HG02798 (cell line): ENCODE measurements around the gene RRAS2.
"Not testable (repeated sequence)": the region's sequence is repeated elsewhere in the genome, so short reads cannot be mapped to it uniquely, and the experiment has no call there.

ENCODE experiments used
- ATAC-seq: cut with Tn5 transposase; IDR thresholded peaks from one replicate; pipeline ENCODE4 v1.9.1; 2021; ENCODE audit warnings: mild to moderate bottlenecking; ENCODE audit not compliant: unreplicated experiment, poor library complexity

The RRAS2 gene

DNA sequence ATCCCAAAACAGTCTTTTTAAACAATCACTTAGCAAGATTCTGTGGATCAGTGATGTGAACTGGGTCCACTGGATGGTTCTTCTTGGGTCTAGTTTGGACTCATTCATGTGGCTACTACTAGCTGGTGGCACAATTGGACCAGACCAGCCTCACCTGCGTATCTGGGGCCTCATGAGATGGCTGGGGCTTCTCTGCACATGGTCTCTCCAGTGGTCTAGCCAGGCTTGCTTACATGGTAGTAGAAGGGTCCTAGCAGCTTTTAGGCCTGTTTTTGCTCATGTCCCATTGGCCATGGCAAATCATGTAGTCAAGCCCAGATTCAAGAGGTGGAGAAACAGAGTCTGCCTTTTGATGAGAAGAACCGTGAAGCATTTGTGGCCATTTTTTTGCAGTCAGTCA is 94.0 kb downstream of the RRAS2 start:
- ATAC-seq = no peak

DNA sequence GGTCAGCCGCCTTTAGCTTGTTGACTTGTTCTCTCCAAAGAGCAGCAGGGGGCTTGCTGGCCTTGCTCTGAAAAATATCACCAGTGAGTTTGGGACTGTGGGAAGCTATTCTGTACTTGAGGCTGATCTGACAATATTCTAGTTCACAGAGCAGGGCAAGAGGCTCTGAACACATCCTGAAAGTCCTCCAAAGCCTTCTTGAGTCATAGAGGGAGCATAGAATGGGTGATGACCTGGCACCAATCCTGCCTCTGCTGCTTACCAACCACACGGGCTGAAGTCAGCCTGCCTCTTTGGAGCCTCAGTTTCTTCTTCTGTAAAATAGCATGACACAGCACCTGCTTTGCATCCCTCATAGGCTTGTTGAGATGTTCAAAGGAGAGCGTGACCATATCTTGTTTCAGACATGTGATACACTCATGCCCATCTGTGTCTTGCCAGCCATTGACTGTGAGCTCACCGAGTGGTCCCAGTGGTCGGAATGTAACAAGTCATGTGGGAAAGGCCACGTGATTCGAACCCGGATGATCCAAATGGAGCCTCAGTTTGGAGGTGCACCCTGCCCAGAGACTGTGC is 96.6 kb downstream of the RRAS2 start:
- no peak for ATAC-seq

DNA sequence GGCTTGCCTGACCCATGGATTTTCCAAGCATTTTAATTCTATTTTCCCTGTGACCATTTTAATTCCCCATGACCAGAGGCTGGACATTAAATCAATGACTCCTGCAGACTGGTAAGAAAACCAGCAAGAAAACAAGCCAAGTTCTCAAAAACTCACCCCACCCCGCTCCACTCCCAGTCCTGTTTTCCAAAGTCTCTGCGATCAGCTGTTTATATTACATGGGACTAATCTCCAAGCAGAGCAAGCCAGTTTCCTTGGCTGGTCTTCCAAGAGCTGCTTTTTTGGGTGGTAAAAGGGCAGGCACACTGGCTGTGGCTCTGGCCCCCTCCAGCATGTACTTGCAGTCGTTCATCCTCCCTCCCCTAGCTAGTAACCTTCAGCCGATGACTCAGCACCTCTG is 97.9 kb downstream of the RRAS2 start:
- ATAC-seq = no peak

DNA sequence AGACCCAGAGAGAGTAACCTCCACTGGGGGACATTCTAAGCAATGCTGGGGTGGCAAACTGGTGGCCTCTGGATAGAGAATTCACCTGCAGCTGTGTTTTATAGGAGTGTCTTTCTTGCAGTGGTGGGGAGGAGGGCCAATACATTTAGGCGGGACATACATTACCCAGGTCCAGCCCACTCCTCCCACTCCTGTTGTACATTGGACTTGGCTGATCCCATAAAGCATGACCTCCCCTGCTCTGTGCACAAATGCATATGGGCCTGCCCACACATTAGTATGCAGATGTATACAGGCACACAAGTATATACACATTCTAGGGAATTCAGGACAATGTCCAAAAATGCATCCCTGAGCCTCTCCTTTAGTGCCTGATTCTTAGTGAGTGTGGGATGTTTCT is 99.1 kb downstream of the RRAS2 start:
- ATAC-seq = no peak

DNA sequence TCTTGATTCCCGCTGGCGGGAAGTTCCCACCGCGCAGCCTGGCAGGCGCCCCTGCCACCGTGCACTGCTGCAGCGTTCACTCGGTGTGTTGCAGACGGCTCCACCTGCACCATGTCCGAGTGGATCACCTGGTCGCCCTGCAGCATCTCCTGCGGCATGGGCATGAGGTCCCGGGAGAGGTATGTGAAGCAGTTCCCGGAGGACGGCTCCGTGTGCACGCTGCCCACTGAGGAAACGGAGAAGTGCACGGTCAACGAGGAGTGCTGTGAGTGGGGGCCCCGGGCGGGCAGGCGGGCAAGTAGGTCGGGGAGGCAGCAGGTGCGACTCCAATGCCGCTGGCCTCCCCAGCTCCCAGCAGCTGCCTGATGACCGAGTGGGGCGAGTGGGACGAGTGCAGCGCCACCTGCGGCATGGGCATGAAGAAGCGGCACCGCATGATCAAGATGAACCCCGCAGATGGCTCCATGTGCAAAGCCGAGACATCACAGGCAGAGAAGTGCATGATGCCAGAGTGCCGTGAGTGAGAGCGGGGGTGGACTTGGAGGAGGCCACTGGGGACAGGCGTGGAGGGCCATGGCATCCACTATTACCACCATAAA is 99.7 kb downstream of the RRAS2 start:
- ATAC-seq = no peak

DNA sequence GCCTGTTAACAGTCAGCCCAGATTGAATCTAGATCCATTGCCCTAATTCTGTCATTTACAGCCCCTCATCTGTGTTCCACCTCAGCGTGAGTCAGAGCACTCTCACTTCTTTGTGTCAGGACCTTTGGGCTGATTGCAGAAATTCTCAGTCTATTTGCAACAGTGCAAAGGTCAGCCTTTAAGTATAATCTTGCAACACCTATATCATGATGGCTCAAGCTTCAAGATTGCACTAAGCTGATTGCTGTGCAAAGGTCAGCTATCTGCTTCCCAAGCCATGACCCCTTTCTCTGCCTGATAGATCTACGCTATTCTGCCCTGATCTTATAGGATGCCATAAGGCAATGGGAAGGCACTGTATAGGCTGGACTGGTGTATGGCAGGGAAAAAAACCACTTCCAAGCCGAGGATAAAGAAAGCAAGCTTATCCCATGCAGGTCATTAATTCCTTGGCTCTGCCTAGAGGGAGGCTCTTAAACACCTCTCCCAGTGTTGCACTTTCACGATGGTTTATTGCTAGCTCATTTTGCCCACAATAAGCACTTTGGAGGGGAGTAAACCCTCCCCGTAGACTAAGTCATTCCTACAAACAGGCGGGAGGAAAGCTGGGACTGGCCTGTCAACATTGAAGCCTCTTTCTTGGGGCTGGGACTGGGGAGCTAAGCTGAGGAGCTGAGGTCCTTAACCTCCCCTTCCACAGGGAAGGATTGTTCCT is 100.6 kb downstream of the RRAS2 start:
- ATAC-seq = no peak

DNA sequence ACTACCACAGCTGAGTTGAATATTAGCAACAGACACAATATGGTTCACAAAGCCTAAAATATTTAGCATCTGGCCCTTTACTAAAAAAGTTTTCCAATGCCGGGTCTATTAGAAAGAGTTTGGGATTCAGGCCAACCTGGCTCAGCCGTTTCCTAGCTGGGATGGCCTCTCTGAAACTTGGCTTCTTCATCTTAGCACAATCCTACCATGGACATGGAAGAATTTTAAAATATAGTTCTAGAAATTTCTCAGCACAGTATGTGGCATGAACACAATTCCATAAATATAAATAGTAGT is 103.8 kb downstream of the RRAS2 start:
- ATAC-seq = no peak

DNA sequence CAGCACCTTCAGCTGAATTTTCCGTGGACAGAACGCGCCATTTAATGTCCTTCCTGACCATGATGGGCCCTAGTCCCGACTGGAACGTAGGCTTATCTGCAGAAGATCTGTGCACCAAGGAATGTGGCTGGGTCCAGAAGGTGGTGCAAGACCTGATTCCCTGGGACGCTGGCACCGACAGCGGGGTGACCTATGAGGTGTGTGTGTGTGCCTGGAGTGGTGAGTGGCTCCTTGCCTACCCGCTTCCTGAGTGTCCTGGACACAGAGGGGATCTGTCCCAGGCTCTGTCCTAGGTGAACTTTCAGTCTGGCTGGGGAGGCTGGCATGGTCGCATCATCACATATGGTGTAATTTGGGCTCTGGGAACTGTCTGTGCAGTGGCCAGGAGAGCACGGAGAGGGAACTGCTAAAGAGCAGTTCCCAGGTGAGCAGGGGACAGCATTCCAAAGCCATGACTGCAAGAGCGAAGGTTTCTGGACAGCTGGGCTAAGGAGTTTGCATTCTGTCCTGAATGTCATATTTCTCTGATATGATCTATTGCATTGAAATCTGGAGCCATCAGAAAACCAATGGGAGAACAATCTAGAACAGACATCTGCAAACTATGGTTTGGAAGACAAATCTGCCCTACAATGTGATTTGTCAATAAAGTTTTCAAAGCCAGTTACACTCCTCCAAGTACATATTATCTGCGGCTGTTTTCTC is 104.3 kb downstream of the RRAS2 start:
- ATAC-seq = no peak

DNA sequence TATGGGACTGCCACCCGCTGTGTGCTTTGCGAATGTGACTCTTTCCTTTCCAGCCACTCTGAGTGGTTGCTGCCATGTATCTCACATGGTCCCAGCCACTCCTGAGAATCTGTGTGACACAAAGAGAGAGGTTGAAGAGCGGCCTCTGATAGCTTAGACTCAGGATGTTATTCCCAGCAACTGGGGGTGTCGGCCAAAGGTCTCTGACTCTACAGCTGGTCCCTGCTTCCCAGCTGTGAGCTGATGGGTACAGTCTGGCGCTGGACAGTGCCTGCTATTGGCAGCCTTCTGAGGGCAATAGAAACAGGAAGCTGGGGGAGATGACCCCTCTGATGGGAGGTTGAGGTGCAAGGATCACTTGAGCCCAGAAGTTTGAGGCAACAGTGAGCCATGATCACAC is 105.1 kb downstream of the RRAS2 start:
- ATAC-seq = no peak

DNA sequence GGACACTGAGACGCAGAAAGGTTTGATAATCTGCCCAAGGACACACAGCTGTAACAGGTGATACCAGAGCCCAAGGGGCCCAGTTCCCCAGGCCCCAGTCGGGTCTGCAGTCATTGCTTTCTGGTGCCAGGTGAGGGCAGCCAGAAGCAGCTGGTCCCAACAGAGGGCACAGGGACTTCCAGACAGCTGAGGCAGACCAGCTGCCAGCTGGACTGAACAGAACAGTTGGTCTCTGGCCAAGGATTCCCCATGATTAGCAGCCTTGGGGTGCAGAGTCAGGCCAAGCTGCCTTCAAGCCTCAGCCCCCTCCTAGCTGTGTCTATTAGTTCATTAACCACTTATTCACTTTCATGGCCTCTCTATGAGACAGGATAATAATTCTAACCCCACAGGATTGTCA is 105.6 kb downstream of the RRAS2 start:
- ATAC-seq = no peak

DNA sequence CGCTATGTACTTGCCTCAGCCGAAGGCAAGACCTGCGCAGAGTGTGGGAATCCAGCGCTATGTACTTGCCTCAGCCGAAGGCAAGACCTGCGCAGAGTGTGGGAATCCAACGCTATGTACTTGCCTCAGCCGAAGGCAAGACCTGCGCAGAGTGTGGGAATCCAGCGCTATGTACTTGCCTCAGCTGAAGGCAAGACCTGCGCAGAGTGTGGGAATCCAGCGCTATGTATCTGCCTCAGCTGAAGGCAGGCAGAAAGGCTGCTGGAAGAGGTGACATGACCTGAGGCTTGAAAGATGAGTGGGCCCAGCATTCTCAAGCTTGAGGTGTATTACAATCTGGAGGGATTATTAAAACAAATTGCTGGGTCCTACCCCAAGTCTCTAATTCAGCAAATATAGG is 106.5 kb downstream of the RRAS2 start:
- not testable (repeated sequence) for ATAC-seq

DNA sequence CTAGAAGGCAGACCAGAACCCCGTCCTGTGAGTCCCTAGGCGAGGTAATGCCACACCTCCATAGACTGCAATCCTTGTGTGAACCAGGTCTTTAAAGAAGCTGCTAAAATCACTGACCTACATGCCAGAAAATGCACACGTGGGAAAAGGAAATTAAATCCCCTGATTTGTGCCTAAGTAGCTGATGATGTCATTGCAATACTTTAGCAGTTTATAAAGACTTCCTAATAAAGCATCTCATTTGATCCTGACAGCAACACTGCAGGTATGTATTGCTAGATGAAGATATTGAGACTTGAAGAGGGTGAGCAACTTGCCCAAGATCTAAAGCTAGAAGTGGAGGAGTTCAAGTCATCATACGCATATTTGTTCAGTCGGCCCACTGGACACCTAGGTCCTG is 107.2 kb downstream of the RRAS2 start:
- no peak for ATAC-seq

DNA sequence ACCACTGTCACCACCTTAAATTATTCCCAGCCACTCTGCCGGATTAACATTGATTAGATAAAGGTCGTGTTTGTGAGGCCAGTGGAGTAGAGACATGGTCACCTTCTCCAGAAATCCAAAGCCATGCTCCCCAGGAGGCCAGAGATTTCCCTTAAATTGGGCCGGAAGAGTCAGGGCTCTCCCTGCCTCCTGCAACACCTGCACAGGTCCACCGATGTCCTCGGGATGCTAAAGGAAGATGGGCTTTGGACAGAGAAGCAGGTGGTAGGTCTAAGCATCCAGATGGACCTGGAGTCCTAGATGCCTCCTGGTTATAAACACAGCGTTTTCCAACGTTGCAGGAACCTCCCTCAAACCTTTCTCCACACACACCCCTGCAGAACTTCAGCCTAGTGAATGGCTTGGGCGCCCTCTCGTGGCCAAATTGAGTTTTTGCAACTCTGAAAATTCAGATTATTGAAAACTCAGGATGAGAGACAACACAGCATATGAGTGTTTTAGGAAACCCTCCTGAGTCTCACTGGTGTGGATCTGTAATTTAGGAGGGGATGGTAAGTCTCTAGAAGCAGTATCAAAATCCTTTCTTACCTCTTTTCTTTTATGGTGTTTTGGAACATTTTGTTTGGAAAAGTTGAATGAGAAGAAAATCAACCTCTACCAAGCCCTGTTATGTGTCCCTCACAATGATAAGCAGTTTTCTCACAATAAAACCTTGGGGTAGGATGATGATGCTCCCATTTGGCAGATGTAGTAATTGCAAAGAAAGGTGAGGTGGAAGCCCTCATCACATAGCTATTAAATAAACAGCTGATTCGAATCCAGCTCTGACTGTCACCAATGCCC is 109.6 kb downstream of the RRAS2 start:
- peak; percentile 50 for ATAC-seq

DNA sequence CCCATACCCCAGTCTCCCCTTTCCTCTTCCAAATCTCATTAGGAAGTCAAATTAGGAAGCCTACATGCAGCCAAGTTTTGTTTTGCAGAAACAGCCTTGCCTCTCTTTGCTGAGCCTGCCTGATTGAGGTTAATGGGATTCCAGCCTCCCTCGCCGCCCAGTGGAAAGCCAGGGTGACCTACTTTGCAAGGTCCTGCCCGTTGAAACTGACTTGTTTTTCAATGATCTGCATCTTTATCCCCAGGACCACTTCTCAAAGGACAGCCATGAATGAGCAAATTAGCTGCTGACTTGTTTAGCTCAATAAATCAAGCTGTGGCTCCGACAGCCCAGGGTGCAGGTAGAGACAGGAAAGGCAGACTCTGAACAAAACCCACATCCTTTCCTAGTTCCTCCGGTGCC is 110.4 kb downstream of the RRAS2 start:
- no peak for ATAC-seq

DNA sequence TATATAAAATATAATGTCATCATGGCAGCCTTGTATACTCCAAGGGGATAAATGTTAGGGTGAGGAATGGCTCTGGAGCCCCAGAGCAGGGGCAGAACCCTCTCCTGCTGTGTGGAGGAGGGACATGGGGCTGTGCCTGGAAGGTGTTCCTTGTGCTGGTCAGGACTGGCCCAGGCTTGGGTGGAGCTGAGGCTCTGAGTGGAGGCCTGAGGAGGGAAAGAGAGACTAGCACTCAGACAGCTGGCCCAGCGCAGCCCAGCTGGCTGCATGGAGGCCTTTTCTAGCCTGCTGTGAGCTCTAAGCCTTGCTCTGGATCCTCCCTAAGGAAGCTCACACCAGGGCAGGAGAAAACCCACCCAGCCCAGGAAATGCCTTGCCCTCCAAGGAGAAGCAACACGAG is 113.5 kb downstream of the RRAS2 start:
- ATAC-seq = no peak

DNA sequence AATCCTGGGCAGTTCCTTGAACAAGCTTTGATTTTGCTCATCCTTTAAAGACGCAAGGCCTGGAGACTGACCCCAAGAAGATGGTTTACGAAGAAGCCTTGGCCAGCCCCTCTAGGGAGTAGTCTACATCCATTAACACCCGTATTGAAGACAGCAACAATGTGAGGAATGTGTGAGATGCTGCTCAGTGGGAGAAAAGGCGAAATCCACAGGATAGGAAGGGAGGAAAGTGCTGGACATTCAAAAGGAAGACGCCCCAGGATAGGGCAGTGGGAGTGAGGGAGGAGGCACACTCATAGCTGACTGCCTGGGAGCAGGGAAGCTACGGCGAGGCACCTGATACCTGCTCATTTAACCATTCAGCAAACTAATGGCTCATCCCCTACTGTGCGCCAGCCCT is 114.1 kb downstream of the RRAS2 start:
- no peak for ATAC-seq

DNA sequence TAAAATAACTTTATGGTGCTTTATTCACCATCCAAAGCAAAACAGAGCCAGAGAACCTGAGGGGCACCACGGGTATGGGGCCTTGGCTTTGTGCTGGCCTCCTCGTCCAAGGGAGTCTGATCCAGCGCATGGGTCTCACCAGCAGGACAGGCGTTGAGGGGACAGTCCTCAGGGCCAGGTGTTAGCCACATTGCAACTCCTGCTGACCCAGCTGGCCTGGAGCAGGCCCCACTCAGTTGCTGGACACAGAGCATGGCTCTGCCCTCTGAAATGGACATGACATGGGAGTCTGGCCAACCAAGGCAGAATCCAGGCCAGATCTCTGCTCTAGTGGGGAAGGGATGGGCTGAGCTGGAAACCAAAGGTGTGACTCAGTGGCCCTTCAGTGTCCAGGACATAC is 116.2 kb downstream of the RRAS2 start:
- no peak for ATAC-seq

DNA sequence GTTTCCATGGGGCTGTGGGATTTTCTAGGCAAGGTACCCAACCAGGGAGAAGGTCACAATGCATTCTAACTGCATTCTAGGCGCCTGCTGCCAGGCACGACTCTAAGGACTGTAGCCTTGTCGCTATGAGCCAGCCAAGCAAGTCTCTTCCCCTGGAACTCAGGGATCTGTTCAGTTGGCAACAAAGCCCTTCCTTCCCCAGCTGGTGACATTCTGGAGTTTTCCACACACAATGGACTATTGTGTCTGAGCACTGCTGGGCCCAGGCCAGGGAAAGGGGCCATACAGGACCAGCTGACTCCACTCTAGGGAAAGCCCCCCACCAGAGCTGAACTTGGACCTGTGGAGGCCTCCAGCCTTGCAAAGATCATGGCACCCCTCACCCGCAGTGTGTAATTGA is 116.8 kb downstream of the RRAS2 start:
- no peak for ATAC-seq

DNA sequence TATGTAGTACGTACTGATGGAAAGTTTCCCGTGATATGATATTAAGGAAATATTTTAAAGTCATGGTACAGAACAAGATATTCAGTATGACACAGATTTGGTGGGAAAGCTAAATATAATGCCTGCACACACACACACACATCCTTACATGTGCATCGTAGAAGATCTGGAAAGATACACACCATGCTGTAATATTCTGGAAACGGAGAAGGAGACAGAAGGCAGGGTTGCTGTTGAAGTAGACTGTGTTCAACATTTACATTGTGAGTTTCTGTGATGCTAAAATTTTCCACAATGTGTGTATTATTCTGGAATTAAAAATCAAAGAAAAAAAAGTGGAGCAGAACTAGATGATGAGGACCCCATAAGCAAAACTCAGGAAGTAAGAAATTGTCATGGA is 118.0 kb downstream of the RRAS2 start:
- ATAC-seq = no peak

DNA sequence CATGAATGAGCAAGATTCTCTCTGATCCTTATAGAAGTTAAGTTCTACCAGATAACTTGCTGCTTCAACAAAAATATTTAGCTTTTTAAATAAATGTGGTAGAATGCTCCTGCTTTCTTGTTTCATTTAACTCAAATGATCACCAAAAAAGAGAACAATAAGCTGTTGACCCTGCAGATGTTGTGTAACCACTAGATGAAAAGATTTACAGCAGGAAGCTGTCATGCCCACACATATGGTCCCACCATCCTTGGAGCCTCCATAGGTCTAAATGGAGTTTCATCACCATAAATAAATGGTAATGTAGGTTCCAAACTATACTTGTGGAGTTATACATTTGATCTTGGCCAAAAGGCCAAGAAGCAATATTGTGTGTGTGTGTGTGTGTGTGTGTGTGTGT is 118.8 kb downstream of the RRAS2 start:
- ATAC-seq = no peak

DNA sequence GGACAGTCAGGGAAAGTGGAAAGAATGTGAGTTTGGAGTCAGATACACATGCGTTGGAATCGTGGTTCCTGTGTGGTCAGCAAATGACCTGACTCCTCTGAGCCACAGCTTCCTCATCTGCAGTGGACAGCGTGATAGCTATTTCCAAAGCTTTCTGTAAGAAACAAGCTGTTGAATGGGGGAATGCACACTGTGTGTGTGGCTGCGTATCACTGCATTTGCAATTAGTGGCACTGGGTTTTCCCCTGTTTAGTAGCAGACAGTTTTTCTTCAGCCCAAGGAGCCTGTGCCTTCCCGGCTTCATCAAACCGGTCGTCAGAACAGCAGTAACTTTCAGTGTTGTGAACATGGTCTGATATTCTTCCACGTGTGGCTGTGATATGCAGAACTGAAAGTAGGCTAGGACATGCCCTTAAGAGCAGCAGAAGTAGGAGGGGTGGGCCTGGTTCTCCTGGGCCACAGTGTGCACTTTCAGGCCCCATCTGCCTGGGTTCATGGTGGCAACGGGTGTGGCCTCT is 121.5 kb downstream of the RRAS2 start:
- peak; percentile 95 for ATAC-seq
